ENCODE results near the gene CASZ1.

CASZ1 gene

DNA sequence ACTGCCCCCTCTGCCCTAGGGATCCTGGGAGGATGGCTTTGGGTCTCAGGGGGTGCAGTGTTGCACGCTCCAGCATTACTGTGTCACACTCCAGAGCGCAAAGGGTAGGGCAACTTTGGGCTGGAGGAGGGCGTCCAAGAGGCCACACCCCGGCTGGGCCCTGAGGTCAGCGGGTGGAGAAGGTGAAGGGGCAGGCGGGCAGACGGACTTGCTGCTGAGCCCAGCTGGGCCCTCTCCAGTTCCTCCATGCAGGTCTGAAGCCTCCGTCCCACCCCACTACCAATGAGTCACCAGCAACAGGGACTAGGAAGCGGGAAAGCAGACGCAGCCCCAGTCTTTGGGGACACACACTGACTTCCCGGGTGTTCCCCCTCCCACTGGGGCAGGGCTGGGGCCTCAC, 116.0 kb downstream of the CASZ1 start:
- H3K27me3 ChIP-seq (ENCODE audit: control insufficient read depth, insufficient read depth, low read length) = no peaks in the 10 kb centered on the region
- no peaks in the 10 kb centered on the region for H3K36me3 ChIP-seq (ENCODE audit: control insufficient read depth, insufficient read depth, low read length)
- no peak overlapping the region for H3K4me3 ChIP-seq (ENCODE audit: low read depth, low read length)
- no peaks in the 10 kb centered on the region for H3K9me3 ChIP-seq (ENCODE audit: control insufficient read depth, insufficient read depth, low read length)
- no peak overlapping the region for H3K9ac ChIP-seq (ENCODE audit: low read depth, low read length)
- peaks cover 6% of the 10 kb centered on the region for H3K4me1 ChIP-seq (ENCODE audit: control insufficient read depth, insufficient read depth, low read length)

- H3K36me3 ChIP-seq (ENCODE audit: control insufficient read depth, insufficient read depth, low read length) = no peaks in the 10 kb centered on the region
- H3K9me3 ChIP-seq (ENCODE audit: control insufficient read depth, insufficient read depth, low read length) = no peaks in the 10 kb centered on the region
- no peaks in the 10 kb centered on the region for H3K27me3 ChIP-seq (ENCODE audit: control insufficient read depth, insufficient read depth, low read length)
- H3K4me3 ChIP-seq (ENCODE audit: low read depth, low read length) = no peak overlapping the region
- no peak overlapping the region for H3K9ac ChIP-seq (ENCODE audit: low read depth, low read length)
- peaks cover 6% of the 10 kb centered on the region for H3K4me1 ChIP-seq (ENCODE audit: control insufficient read depth, insufficient read depth, low read length)
These were observed 116.8 kb downstream of the CASZ1 start for GRCh38 chr1:10679496-10680220.

- no peaks in the 10 kb centered on the region for H3K9me3 ChIP-seq (ENCODE audit: control insufficient read depth, insufficient read depth, low read length)
- H3K27me3 ChIP-seq (ENCODE audit: control insufficient read depth, insufficient read depth, low read length) = no peaks in the 10 kb centered on the region
- H3K9ac ChIP-seq (ENCODE audit: low read depth, low read length) = no peak overlapping the region
- H3K36me3 ChIP-seq (ENCODE audit: control insufficient read depth, insufficient read depth, low read length) = no peaks in the 10 kb centered on the region
- peaks cover 6% of the 10 kb centered on the region for H3K4me1 ChIP-seq (ENCODE audit: control insufficient read depth, insufficient read depth, low read length)
- no peak overlapping the region for H3K4me3 ChIP-seq (ENCODE audit: low read depth, low read length)
These were observed 117.6 kb downstream of the CASZ1 start for GRCh38 chr1:10678852-10679251.

GRCh38 chr1:10678402-10678801, 118.0 kb downstream of the CASZ1 start:
- no peaks in the 10 kb centered on the region for H3K27me3 ChIP-seq (ENCODE audit: control insufficient read depth, insufficient read depth, low read length)
- H3K4me1 ChIP-seq (ENCODE audit: control insufficient read depth, insufficient read depth, low read length) = peaks cover 6% of the 10 kb centered on the region
- no peaks in the 10 kb centered on the region for H3K36me3 ChIP-seq (ENCODE audit: control insufficient read depth, insufficient read depth, low read length)
- no peak overlapping the region for H3K9ac ChIP-seq (ENCODE audit: low read depth, low read length)
- no peak overlapping the region for H3K4me3 ChIP-seq (ENCODE audit: low read depth, low read length)
- no peaks in the 10 kb centered on the region for H3K9me3 ChIP-seq (ENCODE audit: control insufficient read depth, insufficient read depth, low read length)

DNA sequence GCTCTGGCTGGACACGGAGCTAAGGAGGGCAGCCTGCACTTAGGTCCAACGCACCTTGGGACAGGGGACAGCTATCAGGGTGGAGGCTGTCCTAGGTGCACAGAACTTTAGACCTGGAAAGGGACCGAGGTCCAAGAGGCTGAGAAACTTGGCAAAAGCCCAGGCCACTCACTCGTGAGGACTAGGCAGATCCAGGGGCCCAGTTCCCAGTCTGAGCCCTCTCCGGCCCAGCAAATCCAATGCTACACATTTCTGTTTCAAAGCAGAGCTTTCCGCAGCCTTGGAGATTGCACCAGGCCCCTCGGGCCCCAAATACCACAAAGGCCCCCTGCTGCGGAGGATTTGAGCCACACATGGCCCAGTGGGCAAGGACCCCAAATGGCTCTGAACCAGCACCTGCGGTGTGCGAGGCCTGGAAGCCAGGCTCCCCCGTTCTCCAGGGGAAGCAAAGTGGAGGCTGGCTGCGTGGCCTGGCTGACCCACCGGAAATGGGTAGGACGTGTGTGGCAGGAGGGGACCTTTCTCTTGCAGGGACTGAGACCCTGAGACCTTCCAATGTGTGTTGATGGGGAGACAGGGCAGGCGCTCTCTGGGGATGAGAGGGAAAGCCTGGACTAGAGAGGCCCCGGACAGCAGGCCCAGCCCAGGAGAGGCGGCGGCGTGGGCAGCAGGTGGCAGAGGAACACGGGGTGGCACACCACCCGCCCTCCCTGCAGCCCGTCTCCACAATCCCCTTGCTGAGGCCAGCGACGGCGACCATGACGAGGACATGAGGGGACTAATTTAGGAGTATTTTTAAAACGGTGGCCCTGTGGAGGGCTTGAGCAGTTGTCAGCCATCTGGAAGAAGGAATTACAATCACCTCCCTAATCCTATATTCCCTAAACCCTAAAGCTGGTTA, 118.7 kb downstream of the CASZ1 start:
- Histone ChIP-seq H3K9me3 (ENCODE audit: control insufficient read depth, insufficient read depth, low read length) (no peaks in the 10 kb centered on the region), H3K4me1 (ENCODE audit: control insufficient read depth, insufficient read depth, low read length) (peaks cover 3% of the 10 kb centered on the region), H3K4me3 (ENCODE audit: low read depth, low read length) (no peak overlapping the region), H3K9ac (ENCODE audit: low read depth, low read length) (peak overlapping the region; percentile 54), H3K36me3 (ENCODE audit: control insufficient read depth, insufficient read depth, low read length) (no peaks in the 10 kb centered on the region), H3K27me3 (ENCODE audit: control insufficient read depth, insufficient read depth, low read length) (no peaks in the 10 kb centered on the region)

DNA sequence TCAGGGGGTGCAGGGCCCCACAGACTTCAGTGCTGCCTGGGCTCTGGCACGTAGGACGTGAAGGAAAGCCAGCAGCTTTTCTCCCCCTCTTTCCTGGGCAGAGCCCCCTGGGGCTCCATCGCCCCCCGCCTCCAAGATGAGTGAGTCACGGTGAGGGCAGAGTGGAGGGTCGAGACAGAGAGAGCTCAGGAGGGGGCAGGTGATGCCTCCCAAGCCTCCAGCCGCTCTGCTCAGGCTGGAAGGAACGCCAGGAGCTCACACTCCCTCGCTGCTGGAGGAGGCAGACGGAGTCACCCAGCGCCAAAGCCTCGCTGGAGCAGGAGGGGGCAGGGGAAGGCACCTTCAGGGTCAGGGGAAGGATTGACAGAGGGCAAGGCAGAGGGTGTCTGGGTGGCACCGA, 119.5 kb downstream of the CASZ1 start:
- no peaks in the 10 kb centered on the region for H3K9me3 ChIP-seq (ENCODE audit: control insufficient read depth, insufficient read depth, low read length)
- peaks cover 3% of the 10 kb centered on the region for H3K4me1 ChIP-seq (ENCODE audit: control insufficient read depth, insufficient read depth, low read length)
- H3K27me3 ChIP-seq (ENCODE audit: control insufficient read depth, insufficient read depth, low read length) = no peaks in the 10 kb centered on the region
- no peak overlapping the region for H3K9ac ChIP-seq (ENCODE audit: low read depth, low read length)
- no peak overlapping the region for H3K4me3 ChIP-seq (ENCODE audit: low read depth, low read length)
- H3K36me3 ChIP-seq (ENCODE audit: control insufficient read depth, insufficient read depth, low read length) = no peaks in the 10 kb centered on the region

DNA sequence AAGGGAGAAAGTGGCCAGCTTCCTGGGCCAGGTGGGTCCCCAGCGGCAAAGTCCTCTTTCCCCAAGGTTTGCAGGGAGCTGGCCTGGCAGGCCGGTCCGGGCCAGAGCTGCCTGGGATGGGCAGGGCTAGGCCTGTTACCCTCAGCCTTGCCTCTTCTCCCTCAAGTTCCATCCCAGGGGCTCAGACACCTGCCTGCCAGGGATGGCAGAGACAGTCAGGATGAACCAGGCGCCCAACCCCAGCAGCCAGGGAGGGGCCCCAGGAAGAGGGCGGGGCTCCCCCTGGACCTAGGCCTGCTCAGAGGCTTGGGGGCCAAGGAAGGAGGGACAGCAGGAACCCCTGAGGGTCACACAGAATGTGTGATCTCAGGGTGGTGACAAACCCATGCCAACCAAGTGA, 120.6 kb downstream of the CASZ1 start:
- Histone ChIP-seq H3K27me3 (ENCODE audit: control insufficient read depth, insufficient read depth, low read length) (no peaks in the 10 kb centered on the region), H3K9ac (ENCODE audit: low read depth, low read length) (no peak overlapping the region), H3K9me3 (ENCODE audit: control insufficient read depth, insufficient read depth, low read length) (no peaks in the 10 kb centered on the region), H3K36me3 (ENCODE audit: control insufficient read depth, insufficient read depth, low read length) (no peaks in the 10 kb centered on the region), H3K4me1 (ENCODE audit: control insufficient read depth, insufficient read depth, low read length) (peaks cover 3% of the 10 kb centered on the region), H3K4me3 (ENCODE audit: low read depth, low read length) (no peak overlapping the region)

DNA sequence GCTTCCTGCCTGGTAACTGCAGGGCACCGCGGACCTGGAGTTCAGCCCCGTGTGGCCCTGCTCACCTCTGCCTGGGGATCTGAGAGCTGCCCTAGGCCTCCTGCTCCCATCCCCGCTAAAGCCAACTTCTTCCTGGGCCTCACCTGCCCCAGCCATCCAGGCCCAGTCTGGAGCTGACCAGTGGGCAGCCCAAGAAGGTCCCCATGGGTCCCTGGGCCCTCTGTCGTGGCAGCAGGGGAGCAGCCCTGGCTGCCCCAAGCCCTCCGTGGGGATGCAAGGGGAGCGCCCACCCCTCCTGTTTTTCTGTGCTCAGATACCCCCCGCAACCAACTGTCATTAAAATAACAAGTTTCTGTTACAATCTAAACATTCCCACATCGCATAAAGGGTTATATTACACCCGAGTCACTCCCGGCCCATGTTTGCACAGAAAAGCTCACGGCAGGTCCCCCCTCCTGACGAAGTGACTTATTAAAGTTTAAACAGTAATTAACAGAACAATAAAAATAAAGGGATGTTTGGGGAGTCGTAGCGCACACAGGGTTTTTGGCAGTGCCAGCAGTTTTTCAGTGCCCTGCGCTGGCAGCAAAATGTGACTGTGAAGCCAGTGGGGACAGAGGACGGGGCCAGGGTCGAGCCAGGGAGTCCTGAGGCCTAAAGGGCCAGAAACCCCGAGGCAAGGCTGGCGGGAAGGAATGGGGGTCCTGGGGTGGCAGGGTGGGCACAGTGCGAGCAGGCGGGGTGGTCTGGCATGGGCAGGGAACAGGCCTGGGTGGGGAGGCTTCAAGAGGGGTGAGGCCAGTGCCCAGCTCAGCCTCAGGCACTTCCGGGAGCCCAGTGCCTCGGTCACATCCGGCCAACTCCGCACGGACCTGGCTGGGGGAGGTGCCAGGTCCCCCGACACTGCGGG, 121.5 kb downstream of the CASZ1 start:
- H3K36me3 ChIP-seq (ENCODE audit: control insufficient read depth, insufficient read depth, low read length) = no peaks in the 10 kb centered on the region
- no peak overlapping the region for H3K9ac ChIP-seq (ENCODE audit: low read depth, low read length)
- peaks cover 3% of the 10 kb centered on the region for H3K4me1 ChIP-seq (ENCODE audit: control insufficient read depth, insufficient read depth, low read length)
- no peak overlapping the region for H3K4me3 ChIP-seq (ENCODE audit: low read depth, low read length)
- no peaks in the 10 kb centered on the region for H3K9me3 ChIP-seq (ENCODE audit: control insufficient read depth, insufficient read depth, low read length)
- H3K27me3 ChIP-seq (ENCODE audit: control insufficient read depth, insufficient read depth, low read length) = no peaks in the 10 kb centered on the region

DNA sequence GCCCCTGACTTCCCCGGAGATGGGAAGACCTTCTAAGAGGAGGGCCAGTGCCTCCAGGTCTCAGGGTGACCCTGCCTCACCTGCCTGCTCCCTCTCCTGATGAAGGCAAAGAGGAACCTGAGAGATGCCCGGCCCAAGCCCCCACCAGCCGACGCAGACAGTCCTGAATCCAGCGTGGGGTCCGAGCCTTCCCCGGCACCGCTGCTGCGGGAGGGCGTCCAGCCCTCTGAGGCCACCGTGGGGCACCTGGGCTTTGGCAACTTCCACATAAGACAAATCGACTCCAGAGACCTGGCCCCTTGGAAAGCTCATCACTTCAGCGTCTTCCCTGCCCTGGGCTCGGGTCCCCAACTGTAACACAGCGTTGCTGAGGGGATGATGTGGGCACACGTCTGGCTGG, 122.2 kb downstream of the CASZ1 start:
- Histone ChIP-seq H3K27me3 (ENCODE audit: control insufficient read depth, insufficient read depth, low read length) (no peaks in the 10 kb centered on the region), H3K36me3 (ENCODE audit: control insufficient read depth, insufficient read depth, low read length) (no peaks in the 10 kb centered on the region), H3K4me3 (ENCODE audit: low read depth, low read length) (no peak overlapping the region), H3K9ac (ENCODE audit: low read depth, low read length) (no peak overlapping the region), H3K9me3 (ENCODE audit: control insufficient read depth, insufficient read depth, low read length) (no peaks in the 10 kb centered on the region), H3K4me1 (ENCODE audit: control insufficient read depth, insufficient read depth, low read length) (peaks cover 3% of the 10 kb centered on the region)

DNA sequence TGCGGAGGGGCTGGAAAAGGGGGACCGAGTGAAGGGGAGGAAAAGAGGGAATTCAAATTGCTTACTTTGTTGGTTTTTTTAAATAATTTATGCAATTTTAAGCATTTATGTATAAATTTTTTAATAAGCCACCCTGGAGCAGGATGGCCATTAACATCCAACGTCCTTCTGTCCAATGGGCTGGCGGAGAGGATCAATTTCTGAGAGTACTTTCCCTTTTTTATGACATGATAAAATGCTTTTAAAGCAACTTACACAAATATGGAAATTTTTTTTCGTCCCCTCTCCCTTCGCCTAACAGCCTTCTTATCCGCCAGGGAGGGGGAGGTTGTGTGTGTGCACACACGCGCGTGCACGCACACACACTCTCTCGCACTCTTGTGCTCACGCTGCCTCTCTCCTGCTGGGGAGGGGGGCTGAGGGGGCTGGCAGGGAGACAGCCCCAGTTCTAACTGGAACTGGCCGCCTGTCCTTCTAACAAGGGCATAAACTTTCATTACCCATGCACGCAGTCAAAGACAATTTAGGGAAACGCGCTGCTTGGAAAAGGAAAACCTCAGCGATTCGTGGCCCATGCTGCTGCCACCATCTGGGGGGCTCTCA, 123.2 kb downstream of the CASZ1 start:
- no peaks in the 10 kb centered on the region for H3K9me3 ChIP-seq (ENCODE audit: control insufficient read depth, insufficient read depth, low read length)
- H3K36me3 ChIP-seq (ENCODE audit: control insufficient read depth, insufficient read depth, low read length) = no peaks in the 10 kb centered on the region
- H3K9ac ChIP-seq (ENCODE audit: low read depth, low read length) = no peak overlapping the region
- H3K4me3 ChIP-seq (ENCODE audit: low read depth, low read length) = no peak overlapping the region
- no peaks in the 10 kb centered on the region for H3K27me3 ChIP-seq (ENCODE audit: control insufficient read depth, insufficient read depth, low read length)
- H3K4me1 ChIP-seq (ENCODE audit: control insufficient read depth, insufficient read depth, low read length) = peaks cover 3% of the 10 kb centered on the region

GRCh38 chr1:10672343-10673050, 123.9 kb downstream of the CASZ1 start:
- H3K9me3 ChIP-seq (ENCODE audit: control insufficient read depth, insufficient read depth, low read length) = no peaks in the 10 kb centered on the region
- H3K27me3 ChIP-seq (ENCODE audit: control insufficient read depth, insufficient read depth, low read length) = no peaks in the 10 kb centered on the region
- no peaks in the 10 kb centered on the region for H3K36me3 ChIP-seq (ENCODE audit: control insufficient read depth, insufficient read depth, low read length)
- no peak overlapping the region for H3K9ac ChIP-seq (ENCODE audit: low read depth, low read length)
- H3K4me3 ChIP-seq (ENCODE audit: low read depth, low read length) = no peak overlapping the region
- peaks cover 3% of the 10 kb centered on the region for H3K4me1 ChIP-seq (ENCODE audit: control insufficient read depth, insufficient read depth, low read length)

All from iPS-15b (cell line).